HG03135 (cell line): ENCODE data around the gene MOB3B.

Experiments
- ATAC-seq: cut with Tn5 transposase; IDR thresholded peaks from one replicate; pipeline ENCODE4 v1.9.1; 2021; ENCODE audit warnings: mild to moderate bottlenecking, moderate library complexity; ENCODE audit not compliant: unreplicated experiment

Gene MOB3B

GRCh38 chr9:27542508-27542907 is 12.9 kb upstream of the MOB3B start:
- ATAC-seq = no peak

GRCh38 chr9:27541740-27542139 is 12.1 kb upstream of the MOB3B start:
- ATAC-seq = no peak

GRCh38 chr9:27540502-27540901 is 10.9 kb upstream of the MOB3B start:
- no peak for ATAC-seq

- ATAC-seq = no peak
Measured at GRCh38 chr9:27539479-27540441, 10.1 kb upstream of the MOB3B start.

DNA sequence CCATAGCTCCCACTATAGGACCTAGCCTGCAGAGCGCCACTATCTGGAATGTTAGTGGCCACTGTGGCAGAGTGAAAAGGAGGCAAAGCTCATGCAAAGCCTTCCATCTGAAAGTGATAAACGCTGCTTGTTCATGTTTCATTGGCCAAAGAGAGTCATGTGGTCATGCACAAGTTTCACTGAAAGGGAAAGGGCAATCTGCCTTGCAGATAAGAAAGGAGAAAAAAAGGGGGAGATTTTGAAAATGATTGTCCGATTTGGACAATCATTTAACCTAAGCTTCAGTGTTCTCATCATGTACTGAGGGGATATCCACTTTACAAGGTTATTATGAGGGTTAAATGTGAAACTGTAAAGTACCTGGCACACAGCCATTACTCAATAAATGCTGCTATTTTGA is 9.0 kb upstream of the MOB3B start:
- peak; percentile 59 for ATAC-seq

GRCh38 chr9:27537756-27538155 is 8.1 kb upstream of the MOB3B start:
- no peak for ATAC-seq

DNA sequence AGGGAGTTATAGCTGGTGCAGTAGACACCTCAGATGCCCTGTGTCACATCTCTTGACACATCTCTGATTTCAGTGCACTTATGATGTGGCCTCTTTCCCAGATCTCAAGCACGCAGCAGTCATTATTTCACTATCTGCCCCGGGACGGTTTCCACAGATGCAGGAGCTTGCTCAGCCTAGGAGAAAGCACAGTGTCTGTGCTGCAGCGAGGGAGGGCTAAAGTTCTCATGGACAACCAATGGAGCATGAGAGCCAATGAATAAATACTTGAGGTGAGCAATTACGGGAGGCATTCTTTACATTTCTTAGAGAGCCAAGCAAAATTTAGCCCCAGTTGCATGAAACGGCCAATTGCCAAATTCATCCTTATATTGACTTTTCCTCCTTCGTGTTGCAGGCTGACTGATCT is 7.4 kb upstream of the MOB3B start:
- ATAC-seq = no peak

GRCh38 chr9:27536168-27536567 is 6.6 kb upstream of the MOB3B start:
- ATAC-seq = no peak

- ATAC-seq = no peak
Measured at GRCh38 chr9:27535701-27536118, 6.1 kb upstream of the MOB3B start.

DNA sequence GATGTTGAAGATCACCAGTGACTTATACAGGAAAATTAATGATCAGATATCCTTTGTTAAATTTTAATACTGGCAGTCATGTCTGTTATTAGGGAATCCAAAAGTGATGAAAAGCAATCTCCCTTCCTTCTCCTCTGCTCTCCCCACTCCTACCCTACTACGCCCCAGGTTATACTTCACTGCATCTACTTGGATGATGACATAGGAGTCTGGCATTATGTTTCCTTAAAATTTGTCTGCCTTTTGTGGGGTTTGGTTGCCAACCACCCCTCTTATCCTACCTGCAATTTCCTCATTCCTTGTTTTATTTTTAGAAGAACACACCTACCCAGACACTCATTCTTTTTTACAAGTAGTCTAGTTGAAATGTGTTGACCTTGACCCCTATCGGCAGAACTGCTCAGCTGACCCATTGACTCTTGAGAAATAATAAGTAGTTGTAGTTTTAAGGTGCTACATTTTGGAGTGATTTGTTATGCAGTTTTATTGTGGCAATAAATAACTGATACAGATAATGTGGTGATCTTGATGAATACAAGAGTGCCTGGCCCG is 5.1 kb upstream of the MOB3B start:
- ATAC-seq = no peak

DNA sequence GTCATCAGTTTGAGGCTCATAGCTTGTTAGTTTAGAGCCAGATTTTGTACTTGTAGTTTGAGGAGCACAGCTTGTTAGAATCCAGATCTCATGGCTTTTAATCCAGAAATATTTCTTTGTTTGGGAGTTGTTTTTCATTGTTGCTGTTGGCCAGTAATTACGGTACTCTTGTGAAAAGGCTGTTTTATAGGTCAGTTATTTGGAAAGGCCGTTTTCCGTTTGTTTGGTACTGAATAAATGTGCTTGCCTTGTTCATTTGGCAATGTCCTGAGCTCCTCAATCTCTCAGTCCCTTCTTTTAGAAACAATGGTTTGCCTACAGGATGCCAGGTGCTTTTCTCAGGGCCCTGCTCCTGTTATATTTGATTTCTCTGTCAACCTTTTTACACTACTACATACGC is 4.5 kb upstream of the MOB3B start:
- no peak for ATAC-seq

DNA sequence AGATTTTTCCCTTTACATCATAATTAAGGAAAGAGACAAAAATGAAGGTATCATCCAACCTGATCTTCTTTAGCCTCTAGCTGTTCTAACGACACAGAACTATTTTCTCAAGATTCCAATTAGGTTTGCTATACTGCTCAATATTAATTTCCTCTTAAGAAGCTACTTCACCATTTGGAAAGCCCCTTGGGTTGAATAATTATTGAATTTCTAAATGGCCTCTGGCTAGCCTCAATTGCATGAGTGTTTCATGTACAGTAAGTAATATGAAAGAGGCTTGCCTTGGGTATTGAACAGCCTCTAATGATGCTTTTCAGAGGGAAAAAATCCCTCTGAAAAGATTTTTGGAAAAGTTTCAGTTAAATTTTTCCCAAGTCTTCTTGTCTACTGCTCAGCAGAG is 3.7 kb upstream of the MOB3B start:
- ATAC-seq = no peak

DNA sequence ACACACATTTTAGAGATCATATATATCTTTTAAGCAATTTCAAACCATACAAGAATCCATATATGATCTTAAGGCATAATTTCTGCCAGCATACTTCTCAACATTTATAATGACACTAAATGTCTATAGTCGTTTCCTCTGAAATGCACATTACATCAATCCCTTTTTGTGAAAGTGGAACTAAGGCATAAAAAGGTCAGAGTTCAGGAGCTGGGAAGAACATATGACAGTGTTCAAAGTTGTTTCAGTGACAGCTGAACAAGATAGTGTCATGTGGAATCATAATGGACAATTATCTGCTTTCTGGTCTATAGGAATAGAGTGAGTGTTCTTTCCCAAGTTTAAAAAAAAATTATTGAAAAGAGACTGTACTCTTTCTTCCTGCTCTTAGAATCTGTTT is 2.4 kb upstream of the MOB3B start:
- no peak for ATAC-seq

DNA sequence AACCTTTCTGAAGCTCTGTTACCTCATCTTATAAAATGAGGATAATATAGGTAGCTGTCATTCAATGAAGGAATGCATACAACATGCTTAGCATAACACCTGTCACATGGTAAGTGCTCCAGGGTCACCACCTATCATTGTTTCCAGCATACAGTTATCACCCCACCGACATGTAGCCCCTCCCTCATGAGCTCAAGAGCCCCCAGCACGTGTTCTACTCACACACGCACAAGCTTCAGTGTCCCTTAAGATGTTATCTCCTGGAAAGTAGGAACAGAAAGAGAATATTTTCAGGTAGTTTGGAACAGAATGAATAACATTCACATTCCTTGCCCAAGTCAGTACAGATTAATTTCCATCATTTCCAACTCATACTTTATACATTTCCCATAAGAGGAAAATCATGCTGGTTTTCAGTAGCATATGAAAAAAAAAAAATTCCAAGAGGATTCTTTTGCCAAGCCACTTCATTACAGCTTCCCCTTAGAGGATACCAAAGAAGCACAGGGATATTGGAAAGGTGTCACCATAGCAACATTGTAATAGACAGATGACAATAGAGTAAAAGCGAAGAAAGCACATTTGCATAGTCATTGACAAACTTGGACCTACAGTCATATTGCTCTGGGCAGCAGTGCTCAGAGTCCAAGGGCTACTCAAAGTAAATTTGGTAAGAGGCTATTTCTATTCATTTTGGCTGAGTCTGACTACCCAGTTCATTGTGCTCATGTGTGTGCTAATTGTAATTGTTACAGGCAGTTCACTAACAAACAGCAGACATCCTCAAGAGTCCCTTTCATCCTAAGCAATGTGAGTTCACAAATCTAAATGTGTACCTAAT is 1.5 kb upstream of the MOB3B start:
- ATAC-seq = no peak

DNA sequence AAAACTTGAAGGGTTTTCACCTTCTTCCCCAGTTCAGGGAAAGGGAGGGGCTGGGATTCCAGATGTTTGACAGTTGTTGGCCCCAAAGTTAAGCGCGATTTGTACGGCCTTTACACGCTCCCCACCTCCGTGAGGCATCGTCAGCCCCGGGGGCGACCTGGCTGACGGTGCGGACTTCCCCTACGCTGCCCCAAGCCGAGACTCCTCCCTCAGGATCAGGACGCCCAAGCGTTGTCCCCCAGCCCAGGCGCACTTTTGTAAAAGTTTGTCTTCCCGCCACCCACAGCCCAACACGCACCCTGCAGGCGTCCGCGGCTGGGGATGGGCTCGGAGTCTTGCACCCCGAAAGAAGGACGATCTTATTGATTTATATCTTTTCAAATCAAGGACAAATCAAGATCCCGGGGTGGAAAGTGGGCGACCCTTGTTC is 713 bp downstream of the MOB3B start:
- ATAC-seq = peak; percentile 38

DNA sequence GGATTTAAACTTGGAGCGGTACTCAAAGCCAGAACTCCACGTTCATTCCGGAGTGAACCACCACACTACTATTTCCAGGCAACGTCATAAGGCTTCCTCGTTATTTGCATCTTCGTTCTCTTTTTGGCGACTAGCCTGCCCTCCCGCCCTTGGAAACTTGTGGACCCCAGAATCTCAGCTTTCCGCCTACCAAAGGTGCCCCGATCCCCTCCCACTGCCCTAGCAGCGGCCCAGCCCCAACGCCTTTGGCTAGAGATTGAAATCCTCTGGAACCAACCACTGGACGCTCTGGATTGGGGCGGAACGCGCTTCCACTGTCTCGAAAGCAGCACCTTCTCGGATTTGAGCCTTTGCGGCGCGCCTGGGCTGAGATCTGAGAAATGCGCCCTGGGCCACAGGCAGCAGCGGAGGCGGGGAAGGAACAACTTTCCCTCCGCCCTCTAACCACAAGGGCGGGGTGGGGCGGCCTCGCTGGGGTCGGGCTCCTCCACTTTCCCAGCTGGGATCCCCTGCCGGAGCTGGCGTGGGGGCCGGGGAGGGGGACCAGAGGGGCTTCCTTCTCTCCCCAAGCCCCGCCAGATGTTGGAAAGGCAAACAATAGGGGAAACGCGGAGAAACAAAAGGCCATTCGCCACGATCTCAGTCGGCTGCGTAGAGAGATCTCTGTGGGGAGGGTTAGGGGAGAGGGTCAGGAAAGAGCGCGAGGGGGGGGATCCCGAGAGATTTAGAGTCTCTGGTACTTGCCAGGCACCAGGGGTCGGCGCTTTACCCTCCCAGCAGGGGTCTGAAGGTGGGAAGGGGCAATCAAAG is 1.3 kb downstream of the MOB3B start:
- no peak for ATAC-seq

- ATAC-seq = no peak
Measured at GRCh38 chr9:27527702-27528075, 1.9 kb downstream of the MOB3B start.

- no peak for ATAC-seq
Measured at GRCh38 chr9:27524236-27524635, 5.4 kb downstream of the MOB3B start, which contains the start of gene IFNK. Gene IFNK (plus strand): TSS chr9:27524290. CDS start chr9:27524337, 47 bp downstream.

- no peak for ATAC-seq
Measured at GRCh38 chr9:27523141-27523540, 6.5 kb downstream of the MOB3B start.

DNA sequence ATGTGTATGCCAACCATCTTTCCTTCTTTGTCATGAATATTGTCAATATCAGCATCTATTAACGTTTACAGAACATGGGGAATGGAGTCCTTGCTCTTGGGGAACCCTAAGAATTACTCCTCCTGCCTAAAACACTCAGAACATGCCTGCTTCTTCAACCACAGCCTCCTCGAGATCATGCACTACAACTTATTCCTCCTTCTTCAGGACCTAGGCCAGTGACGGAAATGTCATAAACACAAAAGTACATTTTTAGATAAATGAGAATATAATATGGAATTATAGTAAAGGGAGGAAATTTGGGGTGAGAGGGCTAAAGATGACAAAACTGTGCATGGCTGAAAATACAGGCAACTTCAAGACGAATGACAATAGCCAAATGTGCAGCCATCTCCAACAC is 8.6 kb downstream of the MOB3B start:
- no peak for ATAC-seq
